HG03103 (cell line): ENCODE data around the gene NHLRC4.

Experiments
- ATAC-seq: cut with Tn5 transposase; IDR thresholded peaks from one replicate; pipeline ENCODE4 v1.9.1; 2021; ENCODE audit warnings: low read depth; ENCODE audit not compliant: unreplicated experiment

The NHLRC4 gene

DNA sequence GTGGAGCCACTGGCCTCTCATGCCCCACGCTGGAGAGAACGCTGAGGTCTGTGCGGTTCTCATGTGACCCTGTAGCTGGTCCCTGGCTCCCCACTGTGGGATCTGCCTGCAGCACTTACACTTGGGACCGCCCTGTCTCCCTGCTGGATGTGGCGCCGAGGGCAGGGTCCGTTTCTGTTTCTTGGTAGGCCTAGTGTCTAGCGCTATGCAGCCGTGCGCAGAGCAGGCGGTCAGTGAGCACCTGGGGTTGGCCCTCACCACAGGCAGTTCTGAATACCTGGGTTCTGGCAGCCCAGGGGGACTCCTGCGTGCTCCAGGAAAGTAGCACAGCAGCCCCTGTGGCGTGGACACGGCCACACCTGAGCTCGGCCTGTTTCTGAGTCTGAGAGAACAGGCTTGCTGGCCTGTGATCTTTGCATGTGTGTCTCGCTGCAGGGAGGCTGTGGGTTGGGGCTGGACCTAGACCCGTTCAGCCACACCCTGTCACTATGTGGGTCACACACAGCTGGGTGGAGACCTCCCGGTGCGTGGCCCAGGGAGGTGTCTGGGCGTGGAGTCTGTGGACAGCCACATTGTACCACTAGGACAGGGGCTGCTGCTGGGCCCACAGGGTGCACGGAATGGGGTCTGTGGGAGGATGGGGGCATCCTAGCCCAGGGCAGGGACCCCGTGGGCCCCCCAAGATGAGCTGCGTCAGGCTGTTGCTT, 36.5 kb upstream of the NHLRC4 start:
- ATAC-seq: no peak

DNA sequence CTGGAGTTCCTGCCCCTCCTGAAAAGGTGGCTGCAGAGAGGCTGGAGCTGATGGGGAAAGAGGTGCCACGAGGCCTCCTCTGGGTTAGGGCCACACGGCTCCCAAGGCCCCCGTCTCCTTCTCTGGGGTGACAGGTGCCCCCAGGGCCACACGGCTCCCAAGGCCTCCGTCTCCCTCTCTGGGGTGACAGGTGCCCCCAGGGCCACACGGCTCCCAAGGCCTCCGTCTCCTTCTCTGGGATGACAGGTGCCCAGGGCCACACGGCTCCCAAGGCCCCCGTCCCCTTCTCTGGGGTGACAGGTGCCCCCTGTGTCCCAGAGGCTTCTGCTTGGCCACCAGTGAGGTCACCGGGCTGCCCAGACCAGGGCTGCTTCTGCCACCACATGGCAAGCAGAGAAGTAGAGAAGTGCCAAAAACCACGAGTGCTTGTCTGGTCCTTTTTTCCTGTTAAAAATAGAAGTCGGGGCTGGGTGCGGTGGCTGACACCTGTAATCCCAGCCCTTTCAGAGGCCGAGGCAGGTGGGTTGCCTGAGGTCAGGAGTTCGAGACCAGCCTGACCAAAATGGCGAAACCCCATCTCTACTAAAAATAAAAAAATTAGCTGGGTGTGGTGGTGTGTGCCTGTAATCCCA, 35.2 kb upstream of the NHLRC4 start:
- no peak for ATAC-seq

DNA sequence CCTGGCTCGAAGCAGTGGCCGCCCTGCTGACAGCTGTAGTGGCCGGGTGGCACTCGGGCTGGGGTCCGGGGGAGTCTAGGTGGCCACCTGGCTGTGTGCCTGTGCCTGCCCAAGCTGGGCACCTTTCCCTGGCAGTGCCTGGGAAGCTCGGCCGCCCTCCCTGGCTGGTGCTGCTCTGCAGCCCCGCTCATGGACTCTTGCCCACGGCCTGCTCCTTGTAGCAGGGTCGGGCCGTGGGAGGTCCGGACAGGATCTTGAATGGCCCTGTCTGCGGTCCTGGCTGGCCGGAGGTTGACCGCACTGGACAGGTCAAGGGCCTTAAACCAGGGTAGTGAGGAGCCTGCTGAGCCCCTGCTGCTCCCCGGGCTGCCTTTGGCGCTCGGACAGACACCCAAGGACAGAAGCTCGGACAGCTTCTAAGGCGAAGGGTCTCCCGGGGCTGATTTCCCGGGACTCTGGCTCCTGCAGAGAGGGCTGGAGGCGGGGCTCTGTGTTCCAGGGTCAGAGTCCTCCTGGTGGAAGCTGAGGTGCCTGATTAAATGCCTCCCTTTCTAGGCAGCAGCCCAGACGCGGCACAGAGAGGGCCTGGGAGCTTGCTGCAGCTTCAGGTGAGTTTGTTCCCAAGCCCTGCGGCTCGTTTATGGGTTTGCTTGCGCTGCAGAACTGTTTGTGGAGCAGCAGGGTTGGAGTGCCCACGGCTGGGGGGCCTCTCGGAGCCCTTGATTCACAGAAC, 33.2 kb upstream of the NHLRC4 start:
- no peak for ATAC-seq

DNA sequence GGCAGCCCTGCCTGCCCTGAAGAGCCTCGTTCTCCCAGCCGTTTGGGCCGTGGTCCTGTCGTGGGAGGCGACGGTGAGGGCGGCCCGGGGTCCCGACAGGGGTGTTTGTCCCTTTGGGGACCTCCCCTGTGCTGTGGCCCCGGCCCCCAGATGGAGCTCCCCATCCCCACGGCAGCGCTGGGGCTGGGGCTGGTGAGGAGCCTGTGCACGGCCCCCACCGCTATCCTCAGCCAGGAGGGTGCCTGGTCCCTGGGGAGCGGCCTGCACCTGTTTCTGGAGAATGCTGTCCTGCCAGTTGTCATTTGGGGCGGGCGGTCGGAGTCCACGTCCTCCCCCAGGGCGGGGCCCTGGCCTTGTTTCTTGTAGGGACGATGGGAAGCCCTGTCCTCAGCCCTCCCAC, 32.7 kb upstream of the NHLRC4 start:
- no peak for ATAC-seq

DNA sequence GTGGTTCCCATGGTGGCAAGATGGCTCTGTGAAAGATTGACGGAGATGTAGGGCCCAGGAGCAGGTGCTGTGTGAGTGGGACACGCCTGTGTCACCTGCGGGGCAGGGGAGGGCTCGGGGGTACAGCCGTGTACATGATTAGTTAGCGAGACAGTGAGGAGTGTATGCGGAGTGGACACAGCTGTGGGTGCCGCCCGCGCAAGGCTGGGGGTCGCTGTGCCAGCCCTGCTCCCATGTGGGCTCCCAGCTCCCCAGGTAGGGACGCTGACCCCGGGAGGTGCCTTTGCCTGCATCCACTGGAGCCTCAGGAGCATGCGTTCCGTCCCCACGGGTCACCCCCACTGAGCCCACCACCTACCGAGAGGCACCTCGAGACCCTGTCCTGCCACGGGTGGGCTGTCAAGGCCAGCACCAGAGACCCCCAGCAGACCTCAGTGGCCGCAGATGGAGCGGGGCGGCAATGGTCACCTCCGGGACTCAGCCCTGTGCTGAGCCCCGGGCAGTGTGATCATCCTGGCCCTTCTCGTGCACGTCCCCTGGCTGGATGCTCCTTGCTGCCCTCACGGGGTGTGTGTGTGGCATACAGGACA, 31.9 kb upstream of the NHLRC4 start:
- no peak for ATAC-seq

DNA sequence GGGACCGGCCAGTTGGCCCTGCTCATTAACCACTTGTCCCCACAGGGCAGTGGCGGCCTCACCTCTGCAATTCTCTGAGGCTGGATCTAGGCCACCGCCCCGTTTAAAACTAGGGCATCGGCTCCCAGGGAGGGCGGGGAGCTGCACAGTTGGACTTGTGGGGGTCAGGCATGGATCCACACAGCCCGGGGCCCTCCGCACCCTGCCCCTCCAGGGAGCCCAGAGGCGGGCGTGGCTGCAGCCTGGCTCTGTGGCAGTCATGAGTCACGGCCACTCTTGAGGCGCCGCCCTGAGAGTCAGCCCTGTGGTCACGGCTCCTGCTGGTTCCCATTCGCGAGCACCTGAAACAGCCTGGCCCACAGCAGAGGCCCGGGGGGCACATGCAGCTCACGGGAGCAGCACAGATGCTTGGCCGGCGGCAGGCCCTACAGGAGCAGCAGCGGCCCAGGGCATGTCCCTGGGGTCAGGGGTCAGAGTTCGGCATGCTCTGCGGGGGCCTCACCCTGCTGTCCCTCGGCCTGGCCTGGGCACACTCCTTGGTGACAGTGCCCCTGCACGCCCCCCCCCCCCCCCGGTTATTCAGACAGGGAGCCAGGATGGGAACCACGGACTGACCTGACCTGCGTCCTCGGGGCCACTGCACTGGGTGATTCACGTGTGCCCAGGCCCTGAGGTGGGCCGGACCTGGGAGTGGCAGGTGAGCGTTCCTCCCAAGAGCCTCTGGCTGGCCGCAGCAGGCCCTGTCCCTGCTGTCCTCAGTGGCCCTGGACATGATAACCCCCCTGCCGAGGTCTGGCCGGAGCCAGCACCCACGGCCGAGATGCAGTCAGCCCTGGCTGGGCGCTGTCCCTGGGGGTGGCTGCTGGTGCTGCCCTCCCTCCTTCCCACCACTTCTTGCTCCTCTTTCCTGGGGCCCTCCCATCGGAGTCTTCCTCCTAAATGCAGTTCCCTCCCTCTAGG, 31.1 kb upstream of the NHLRC4 start:
- ATAC-seq: no peak

DNA sequence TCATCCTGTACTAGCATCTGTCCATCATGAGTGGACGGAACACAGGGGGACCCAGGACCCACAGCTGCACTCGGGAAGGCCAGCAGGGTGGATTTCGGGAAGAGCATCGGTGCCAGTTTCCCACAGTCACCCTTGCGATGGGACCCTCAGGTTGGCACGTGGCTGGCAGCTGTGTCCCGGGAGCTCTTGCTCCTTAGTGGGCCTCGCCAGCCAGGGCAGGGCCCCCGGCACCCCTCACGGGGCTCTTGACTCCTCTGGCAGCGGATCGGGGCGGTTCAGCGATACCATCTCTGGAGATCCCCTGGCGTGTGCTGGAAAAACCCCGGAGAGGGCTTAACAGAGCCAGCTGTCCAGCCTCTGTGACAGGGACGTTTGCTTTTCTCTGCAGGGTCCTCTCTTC, 30.1 kb upstream of the NHLRC4 start:
- ATAC-seq: no peak

DNA sequence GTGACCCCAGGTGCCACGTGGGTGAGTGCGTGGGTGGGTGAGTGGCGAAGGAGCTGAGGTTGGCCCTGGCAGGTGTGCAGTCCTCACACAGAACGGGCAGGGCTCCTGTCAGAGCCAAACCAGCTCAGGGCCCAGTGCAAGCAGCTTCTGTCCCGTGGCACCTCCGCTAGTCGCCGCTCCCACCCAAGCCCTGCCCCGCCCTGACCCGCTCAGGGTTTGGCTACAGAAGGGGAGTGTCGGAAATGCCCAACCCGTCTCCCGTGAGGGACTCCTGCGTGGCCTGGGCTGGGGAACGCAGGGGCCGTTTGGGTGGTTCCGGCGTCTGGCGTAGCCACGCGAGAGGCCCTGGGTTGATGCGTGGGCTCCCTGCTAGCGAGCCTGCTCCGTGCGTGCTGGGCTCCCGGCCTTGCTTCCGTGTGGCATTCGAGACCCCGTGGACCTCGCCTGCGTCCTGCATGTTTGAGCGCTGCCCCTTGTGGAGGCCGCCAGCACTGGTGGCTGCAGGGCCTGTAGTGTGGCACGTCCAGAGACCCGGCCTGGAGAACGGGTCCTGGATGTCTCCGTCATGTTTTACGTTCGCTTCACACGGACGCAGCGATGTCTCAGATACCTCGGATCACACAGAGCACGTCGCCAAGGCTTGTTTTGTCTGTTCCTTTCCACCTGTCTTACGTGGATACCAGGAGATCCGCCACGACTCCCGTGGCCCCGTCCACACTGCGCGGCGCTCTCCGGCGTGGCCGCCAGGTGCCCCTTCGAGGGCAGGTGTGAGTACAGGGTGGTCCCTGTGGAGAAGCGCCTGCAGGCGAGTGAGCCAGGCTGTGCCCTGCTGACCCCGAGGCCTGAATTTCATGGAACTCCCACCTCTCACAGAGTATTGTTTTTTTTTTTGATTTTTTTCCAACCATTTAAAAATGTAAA, 29.1 kb upstream of the NHLRC4 start:
- no peak for ATAC-seq

DNA sequence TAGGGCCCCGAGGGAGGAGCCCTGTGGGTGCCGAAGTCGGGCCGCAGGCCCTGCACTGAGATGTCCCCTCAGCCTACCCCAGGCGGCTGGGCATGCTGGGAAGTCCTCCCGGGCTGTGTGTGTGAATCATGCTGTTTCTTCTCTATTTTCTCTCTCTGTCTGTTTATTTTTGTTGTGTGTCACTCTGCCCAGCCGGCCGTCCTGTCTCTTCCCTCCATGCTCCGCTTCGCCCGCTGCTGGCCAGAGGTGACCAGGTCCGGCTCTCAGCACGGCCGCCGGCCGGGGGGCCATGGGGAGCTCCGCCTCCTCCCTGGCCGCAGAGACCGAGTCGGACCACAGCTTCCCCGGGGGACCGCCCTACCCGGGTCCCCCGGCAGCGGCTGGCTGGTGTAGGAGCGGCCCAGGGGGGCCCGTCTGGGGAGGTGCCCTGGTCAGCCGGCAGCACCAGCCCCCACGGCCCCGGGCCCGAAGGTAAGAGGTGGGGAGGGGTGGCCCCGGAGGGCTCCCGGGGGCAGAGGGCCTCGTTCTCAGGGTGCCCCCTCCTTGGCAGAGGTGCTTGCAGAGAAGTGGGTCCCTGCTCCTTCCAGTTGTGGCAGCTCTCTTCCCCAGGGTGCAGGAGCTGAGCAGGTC, 26.8 kb upstream of the NHLRC4 start:
- no peak for ATAC-seq

DNA sequence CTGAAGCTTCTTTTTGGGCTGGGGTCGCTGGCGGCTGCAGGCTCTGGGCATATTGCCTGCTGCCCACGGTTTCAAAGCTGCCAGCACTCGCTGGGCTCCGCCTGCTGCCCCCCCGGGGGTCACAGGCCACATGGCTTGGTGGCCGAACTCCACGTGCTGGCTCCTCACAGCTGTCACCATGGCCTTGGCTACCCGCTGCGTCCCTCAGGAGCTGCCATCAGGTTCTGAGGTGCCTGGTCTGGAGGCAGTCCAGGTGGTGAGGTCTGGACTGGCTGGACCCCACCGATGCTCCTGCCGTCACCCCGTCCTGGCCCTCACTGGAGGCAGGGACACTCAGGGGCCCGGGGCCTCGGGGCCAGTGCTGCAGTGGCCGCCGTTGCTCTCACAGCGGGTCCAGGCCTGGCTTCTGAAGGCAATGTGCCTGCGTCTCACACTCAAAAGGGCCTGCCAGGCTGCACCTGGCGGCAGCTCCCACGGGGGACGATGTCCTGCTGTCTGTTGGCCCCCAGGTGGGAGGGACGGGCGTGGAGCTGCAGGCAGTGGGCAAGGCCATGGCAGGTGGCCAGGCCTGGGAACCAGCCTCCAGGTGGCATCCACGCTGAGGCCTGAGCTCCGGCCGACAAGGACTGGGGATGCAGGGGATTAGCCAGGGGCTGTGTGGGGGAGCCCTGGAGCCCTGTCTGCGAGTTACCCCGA, 26.0 kb upstream of the NHLRC4 start:
- no peak for ATAC-seq

DNA sequence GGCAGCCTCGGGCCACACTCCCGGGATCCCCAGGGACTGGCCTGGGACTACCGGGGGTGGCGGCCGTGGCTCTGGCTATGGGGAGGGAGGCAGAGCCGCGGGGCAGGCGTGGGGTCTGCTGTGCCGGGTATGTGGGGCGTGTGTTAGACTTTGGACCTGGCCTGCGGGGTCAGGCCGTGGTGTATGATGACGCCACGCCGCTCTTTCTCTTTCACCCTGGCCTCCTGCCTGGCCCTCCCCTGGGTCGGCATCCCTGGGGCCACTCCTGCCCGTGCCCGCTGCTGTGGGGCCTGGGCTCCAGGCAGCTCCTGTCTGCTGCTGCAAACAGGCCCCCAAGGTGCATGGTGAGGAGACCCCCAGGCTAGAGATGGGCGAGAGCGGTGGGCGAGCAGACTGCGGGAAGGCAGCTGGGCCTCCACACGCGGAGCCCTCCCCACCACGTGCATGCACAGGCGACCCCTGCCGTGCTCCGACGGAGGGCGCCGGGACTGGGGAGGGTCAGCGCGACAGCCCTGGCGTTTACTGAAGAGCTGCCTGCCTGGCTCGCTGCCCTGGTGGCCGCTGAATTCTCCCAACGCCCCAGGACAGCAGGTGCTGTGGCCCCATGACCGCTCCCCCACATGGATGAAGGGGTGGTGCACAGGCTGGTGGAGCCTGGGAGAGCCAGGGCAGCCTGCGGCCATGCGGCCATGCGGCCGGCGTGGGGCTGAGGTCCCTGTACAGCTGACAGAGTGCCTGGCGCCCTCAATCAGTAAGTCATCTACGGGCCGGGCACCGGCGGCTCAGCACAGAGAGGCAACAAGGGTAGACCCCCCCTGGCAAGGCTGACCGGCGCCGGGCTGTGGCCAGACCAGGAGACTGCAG, 23.3 kb upstream of the NHLRC4 start:
- ATAC-seq: no peak

DNA sequence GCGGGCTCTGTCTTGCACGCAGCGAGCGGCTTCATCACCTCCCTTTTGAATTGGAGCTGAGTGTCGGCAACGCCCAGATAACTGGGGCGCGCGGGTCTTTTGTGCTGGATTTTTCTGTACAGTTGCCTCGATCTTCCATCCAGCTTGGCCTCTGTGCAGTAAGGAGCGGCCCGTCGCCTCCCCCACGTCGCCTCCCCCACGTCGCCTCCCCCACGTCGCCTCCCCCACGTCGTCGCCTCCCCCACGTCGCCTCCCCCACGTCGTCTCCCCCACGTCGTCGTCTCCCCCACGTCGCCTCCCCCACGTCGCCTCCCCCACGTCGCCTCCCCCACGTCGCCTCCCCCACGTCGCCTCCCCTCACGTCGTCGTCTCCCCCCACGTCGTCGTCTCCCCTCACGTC, 22.3 kb upstream of the NHLRC4 start:
- no peak for ATAC-seq

DNA sequence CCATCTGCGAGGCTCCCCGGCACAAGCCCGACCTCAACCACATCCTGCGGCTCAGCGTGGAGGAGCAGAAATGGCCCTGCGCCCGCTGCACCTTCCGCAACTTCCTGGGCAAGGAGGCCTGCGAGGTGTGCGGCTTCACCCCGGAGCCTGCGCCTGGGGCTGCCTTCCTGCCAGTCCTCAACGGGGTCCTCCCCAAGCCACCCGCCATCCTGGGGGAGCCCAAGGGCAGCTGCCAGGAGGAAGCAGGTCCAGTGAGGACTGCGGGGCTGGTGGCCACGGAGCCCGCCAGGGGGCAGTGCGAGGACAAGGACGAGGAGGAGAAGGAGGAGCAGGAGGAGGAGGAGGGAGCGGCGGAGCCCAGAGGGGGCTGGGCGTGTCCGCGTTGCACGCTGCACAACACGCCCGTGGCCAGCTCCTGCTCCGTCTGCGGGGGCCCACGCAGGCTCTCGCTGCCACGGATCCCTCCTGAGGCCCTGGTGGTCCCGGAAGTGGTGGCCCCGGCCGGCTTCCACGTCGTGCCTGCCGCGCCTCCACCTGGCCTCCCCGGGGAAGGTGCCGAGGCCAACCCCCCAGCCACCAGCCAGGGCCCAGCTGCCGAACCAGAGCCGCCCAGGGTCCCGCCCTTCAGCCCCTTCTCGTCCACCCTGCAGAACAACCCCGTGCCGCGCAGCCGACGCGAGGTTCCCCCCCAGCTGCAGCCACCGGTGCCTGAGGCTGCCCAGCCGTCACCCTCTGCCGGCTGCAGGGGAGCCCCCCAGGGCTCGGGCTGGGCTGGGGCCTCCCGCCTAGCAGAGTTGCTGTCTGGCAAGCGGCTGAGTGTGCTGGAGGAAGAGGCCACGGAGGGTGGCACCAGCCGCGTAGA, 19.7 kb upstream of the NHLRC4 start:
- ATAC-seq: no peak

DNA sequence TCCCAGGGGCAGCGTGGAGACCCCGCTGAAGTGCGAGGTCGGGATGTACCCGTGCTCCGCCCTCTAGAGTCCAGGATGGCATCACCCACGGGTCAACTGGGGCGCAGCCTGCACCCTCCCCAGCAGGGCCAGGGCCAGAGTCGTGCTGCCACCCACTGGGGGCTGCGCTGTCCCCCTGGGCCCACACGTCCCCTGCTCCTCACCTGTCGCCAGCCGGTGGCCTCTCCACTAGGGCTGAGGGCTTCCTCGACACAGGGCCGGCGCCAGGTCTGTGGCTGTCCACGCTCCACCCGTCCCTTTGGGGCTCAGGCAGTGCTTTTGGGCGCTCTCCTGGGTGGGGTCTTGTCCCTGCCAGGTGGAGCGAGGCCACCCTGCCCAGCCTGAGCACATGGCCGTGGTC, 18.2 kb upstream of the NHLRC4 start:
- no peak for ATAC-seq

DNA sequence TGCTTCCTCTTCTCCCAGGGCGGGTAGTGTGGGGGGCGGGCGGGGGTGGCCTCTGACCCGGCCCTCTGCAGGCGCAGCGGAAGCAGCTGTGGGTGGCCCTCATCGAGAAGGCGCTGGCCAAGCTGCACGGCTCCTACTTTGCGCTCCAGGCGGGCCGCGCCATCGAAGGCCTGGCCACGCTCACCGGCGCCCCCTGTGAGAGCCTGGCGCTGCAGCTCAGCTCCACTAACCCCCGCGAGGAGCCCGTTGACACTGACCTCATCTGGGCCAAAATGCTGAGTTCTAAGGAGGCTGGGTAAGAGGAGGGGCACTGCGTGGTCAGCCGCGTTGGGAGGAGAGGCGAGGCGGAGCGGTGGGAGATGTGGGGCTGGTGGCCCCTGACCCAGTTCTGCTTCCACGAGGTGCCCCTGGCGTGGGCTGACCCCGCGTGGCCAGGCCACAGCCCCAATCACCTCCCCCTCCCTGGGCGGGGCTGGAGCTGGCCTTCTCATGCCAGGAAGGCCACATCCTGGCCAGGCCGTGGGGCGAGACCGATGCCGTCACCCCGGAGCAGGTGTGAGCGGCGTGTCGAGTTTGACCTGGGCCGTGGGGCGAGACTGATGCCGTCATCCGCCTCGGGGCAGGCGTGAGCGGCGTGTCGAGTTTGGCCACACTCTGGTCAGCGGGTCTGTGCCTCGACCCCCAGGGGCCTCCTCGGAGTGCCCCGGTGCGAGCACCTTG, 17.1 kb upstream of the NHLRC4 start:
- no peak for ATAC-seq

DNA sequence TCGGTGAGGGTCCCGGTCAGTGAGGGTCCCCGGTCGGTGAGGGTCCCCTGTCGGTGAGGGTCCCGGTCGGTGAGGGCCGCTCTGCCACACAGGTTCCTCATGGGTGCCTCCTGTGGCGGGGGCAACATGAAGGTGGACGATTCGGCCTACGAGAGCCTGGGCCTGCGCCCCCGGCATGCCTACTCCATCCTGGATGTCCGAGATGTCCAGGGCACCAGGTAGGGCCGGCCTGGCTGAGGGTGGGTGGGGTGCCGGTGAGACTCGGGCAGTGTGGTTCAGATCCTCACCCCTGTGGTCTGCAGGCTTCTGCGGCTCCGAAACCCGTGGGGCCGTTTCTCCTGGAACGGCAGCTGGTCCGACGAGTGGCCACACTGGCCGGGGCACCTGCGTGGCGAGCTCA, 15.6 kb upstream of the NHLRC4 start:
- ATAC-seq: no peak
